Activated CD4-positive, alpha-beta T cell treated with anti-CD3 and anti-CD28 coated beads for 36 hours (primary cell): Measurements from ENCODE around the gene ZNF879. TPM values are rescaled to one million over a fixed set of nuclear protein-coding genes. Genes with fewer than 3 reads are reported as not detected.

Experiments
- ATAC-seq: fragments of 200-7000 bp; cut with Tn5 transposase; one replicate; pipeline ENCODE4 v1.10.0; 2021; ENCODE audit warnings: mild to moderate bottlenecking, moderate library complexity
- CTCF ChIA-PET: fragments of 350-600 bp; sonication (Branson Sonifier 250); formaldehyde crosslinking; loops from one replicate; lab custom pipeline; 2021; ENCODE audit warnings: antibody characterized with exemption; lab: Charles Lee
- POLR2A ChIA-PET: fragments of 350-600 bp; sonication (Branson Sonifier 250); formaldehyde crosslinking; loops from one replicate; lab custom pipeline; 2021; ENCODE audit warnings: antibody characterized with exemption, inconsistent platforms; lab: Charles Lee
- DNase-seq: peaks from one replicate; pipeline ENCODE4 v3.0.0-alpha.2; 2020
- H3K27ac Mint-ChIP-seq: one replicate; pipeline ENCODE4 v1.8.0; 2021; ENCODE audit warnings: mixed read lengths
- H3K27me3 Mint-ChIP-seq: one replicate; pipeline ENCODE4 v1.8.0; 2021; ENCODE audit warnings: mixed read lengths
- H3K36me3 Mint-ChIP-seq: one replicate; pipeline ENCODE4 v1.8.0; 2021; ENCODE audit warnings: low read depth, mixed read lengths
- H3K4me1 Mint-ChIP-seq: one replicate; pipeline ENCODE4 v1.8.0; 2021; ENCODE audit warnings: mixed read lengths
- H3K4me3 Mint-ChIP-seq: one replicate; pipeline ENCODE4 v1.8.0; 2021; ENCODE audit warnings: mild to moderate bottlenecking, moderate library complexity, mixed read lengths
- H3K9me3 Mint-ChIP-seq: one replicate; pipeline ENCODE4 v1.8.0; 2021; ENCODE audit warnings: low read depth, mixed read lengths
- intact Hi-C, 2 experiments: fragments of 100-400 bp; cut with DNase I in 1 of 2; cut with micrococcal nuclease in 1 of 2; formaldehyde crosslinking; loops; one replicate each; pipeline versions ENCODE4 v1.14.2 to v1.15.1; 2022 to 2024; cut with DNase I, micrococcal nuclease
- total RNA-seq, 2 experiments: library from RNA; stranded (reverse); gene quantifications; one replicate each; pipeline ENCODE4 v1.2.3, GENCODE V29; 2021

ZNF879 gene
- total RNA-seq, result 1 to 10 TPM; 2.1 to 3.2 TPM

DNA sequence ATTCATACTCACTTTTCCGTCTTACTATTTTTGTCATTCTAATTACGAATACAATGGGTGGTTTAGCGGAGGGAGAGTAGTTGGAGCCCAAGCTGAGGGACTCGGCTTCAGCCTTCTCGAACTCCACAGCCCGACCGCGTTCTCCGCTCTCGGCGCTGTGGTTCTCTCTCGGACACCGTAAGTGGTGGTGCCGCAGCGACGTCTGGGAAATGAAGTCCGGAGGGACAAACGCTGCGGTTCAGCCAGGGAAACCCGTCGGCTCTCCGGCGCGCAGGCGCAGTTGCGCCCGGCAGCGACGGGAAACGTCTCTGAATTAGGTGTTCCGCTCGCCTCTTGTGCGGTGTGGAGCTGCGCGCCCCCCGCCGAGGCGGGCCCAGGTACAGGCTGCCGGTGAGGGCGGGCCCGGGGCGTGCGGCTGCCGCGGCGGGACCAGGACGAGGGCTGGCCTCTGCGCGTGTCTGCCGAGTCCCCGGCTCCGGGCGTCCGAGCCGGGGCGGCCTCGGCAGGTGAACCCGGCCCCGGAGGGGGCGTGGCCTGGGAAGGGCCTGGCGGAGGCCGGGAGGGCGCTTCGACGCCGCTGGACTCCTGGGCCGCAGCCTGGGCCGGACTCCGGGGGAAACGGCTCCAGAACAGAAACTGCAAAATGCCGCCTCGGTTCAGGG, at the start of gene ZNF879:
TSS of gene ZNF879 (plus strand) at position 277 of the 662 bp plus-strand sequence. CDS start 1,201 bp downstream, outside the sequence.
- peak; percentile 96 for DNase-seq
- Mint-ChIP-seq H3K4me1 (peaks cover 11% of the 10 kb centered on the region), H3K27ac (peak within 1 kb of the TSS; percentile 89), H3K36me3 (peaks cover 41% of the 10 kb centered on the region), H3K27me3 (no peaks in the 10 kb centered on the region), H3K4me3 (peak within 1 kb of the TSS; percentile 77), H3K9me3 (peaks cover 19% of the 10 kb centered on the region)
- intact Hi-C loops, result loop anchor here (1.0 to 5.0 kb wide), 9 partner anchors 37 to 791 kb away; partner anchors contain the start of genes CLK4 (in 2 of the 2), ZNF354C (in 2 of the 2), PHYKPL (in 1 of the 2) and RUFY1 (in 1 of the 2)
- ATAC-seq, result peak; percentile 97
- POLR2A ChIA-PET, result interaction anchor here (0.6 kb wide), 1 partner anchor 164 kb away, joined by 3 read pairs; the partner anchor contains the start of gene ZNF354B
- CTCF ChIA-PET, result interaction anchor here (0.6 kb wide), 1 partner anchor 36 kb away, joined by 4 read pairs; no protein-coding TSS in a partner anchor

DNA sequence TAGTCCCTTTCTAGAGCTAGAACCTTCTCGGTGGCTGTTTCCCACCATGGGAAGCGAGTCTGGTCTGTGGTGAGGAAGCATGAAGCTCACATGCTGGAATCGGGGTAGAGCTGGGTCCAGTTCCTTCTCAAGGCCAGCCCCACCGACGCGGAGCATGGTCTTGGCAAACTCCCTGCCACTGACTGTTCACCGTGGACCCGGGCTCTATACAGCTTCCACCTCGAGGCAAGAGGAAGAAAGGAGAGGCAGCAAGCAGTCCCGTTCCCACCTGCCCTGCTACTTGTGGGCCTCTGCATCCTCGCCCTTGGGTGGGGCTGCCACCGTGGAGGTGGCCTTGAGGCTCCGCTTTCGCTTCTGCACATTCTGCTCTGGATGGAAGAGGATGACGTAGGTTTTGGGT, 42.2 kb upstream of the ZNF879 start:
- Mint-ChIP-seq H3K36me3 (peaks cover 4% of the 10 kb centered on the region), H3K27me3 (peaks cover 2% of the 10 kb centered on the region), H3K27ac (no peak overlapping the region), H3K9me3 (peaks cover 36% of the 10 kb centered on the region), H3K4me3 (no peak overlapping the region), H3K4me1 (no peaks in the 10 kb centered on the region)
- DNase-seq, result no peak
- ChIA-PET CTCF (no interaction called here), POLR2A (no interaction called here)
- intact Hi-C loops, result no loop called here
- ATAC-seq, result no peak

DNA sequence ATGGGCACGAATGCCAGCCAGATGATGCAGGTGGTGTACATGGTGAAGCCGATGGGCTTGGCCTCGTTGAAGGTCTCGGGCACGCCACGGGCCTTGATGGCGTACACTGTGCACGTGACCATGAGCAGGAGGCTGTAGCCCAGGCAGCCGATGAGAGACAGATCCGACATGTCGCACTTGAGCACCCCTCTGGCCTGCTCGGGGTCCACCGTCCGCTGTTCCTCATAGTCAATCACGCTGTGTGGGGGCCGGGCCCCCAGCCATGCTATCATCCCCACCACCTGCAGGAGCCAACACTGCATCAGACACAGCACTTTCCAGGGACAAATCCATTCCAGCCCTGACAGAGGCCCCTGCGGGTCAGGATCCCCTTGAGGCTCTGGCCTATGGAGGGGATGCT, 40.7 kb upstream of the ZNF879 start:
- peaks cover 29% of the 10 kb centered on the region for H3K9me3 Mint-ChIP-seq
- no peaks in the 10 kb centered on the region for H3K4me1 Mint-ChIP-seq
- H3K27me3 Mint-ChIP-seq, result no peaks in the 10 kb centered on the region
- ATAC-seq, result no peak
- no peak for DNase-seq
- H3K27ac Mint-ChIP-seq, result no peak overlapping the region
- ChIA-PET CTCF (no interaction called here), POLR2A (no interaction called here)
- peaks cover 2% of the 10 kb centered on the region for H3K36me3 Mint-ChIP-seq
- intact Hi-C loops, result no loop called here
- H3K4me3 Mint-ChIP-seq, result no peak overlapping the region

DNA sequence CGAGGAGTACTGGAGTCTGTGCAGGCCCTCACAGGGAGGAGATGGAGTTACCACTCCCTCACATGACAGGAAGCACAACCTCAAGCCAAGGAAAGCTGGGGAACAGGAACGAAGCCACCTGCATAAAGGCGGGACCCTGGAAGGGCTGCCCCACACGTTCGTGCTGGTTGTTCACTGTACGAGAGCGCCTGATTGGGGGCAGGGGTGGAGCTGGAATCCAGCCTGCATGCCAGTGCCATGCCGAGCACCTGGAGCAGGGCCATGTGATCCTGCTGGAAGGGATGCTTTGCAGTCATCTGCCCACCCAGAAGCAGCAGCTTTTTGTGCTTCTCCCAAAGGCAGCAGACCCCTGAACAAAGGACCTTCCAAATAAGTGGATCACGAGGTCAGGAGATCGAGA, 39.9 kb upstream of the ZNF879 start:
- no peak for DNase-seq
- Mint-ChIP-seq H3K4me1 (no peaks in the 10 kb centered on the region), H3K4me3 (no peak overlapping the region), H3K27ac (no peak overlapping the region), H3K9me3 (peaks cover 24% of the 10 kb centered on the region), H3K36me3 (peaks cover 2% of the 10 kb centered on the region), H3K27me3 (no peaks in the 10 kb centered on the region)
- no peak for ATAC-seq
- POLR2A ChIA-PET, result no interaction called here
- CTCF ChIA-PET, result interaction anchor here (0.7 kb wide), 1 partner anchor 10 kb away, joined by 3 read pairs; no protein-coding TSS in a partner anchor
- intact Hi-C loops, result no loop called here

DNA sequence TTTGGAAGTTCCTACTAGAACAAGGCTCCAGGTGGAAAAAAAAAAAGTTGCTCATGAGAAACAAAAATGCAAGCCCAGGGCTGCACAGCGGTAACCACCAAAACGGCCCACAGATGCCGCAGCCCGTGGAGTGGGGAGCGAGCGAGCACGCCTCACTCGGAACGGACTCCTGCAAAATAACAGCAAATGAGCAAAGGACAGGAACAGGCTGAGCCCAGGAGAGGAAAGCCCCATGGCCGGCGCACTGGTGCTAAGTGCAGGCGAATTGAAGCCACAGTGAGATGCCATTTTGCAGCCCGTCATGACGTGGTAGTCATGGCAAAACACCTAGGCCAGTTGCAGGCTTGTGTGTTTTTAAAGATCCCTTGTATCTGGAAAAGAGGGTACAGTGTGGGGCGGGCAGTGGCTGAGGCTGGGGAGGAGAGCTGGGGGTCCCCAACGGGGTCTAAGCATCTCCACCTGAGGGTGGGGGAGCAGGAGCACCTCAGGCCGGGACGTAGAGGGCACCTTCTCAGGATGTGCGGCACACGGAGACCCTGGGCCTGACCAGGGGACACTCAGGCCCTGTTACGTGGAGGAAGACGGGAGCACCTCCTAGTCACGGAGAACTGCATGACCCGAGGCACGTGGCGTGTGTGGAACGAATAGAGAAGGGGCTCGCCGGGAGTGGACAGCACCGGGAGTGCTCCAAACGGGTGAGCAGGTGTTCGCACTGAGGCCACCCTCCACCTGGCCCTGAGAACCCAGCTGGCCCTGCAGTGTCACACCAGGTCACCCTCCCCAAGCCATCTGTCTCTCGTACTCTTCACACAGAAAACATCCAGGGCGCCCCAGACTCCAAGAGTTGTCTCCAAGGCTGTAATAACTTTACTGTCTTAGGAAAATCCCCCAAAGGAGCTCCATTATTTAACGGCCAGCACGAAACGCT, 39.2 kb upstream of the ZNF879 start:
- peaks cover 2% of the 10 kb centered on the region for H3K36me3 Mint-ChIP-seq
- no peak for DNase-seq
- no peak for ATAC-seq
- CTCF ChIA-PET, result interaction anchor here (0.7 kb wide), 1 partner anchor 9 kb away, joined by 3 read pairs; no protein-coding TSS in a partner anchor
- peaks cover 20% of the 10 kb centered on the region for H3K9me3 Mint-ChIP-seq
- POLR2A ChIA-PET, result no interaction called here
- no peak overlapping the region for H3K4me3 Mint-ChIP-seq
- no peaks in the 10 kb centered on the region for H3K27me3 Mint-ChIP-seq
- H3K27ac Mint-ChIP-seq, result no peak overlapping the region
- H3K4me1 Mint-ChIP-seq, result no peaks in the 10 kb centered on the region
- intact Hi-C loops, result no loop called here

DNA sequence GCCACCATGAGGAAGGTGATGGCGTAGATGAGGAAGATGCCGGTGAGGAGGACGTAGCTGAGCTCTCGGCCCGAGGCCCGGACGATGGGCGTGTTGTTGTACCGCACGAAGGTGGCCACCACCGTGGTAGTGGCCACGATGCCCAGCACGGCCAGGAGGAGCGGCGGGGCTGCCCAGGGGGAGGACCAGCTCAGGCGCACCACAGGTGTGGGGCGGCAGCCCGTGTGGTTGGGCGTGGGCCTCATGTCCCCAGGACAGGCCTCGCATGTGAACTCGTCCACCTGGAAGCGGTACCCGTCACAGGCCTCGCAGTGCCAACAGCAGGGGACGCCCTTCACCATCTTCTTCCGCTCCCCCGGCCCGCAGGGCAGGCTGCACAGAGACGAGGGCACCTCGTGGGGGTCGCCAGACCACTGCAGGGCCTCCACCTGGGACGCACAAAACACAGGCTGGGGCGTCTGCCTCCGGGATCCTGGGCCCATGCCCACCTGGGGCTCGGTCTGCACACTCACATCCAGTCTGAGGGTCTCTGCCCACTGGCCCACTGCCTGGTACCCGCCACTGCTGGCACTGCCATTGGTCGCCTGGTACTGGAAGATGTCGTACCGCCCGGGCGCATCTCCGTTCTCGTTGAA, 37.2 kb upstream of the ZNF879 start:
- ATAC-seq (no peak), DNase-seq (no peak)
- intact Hi-C loops, result no loop called here
- Mint-ChIP-seq H3K4me3 (no peak overlapping the region), H3K4me1 (no peaks in the 10 kb centered on the region), H3K27me3 (no peaks in the 10 kb centered on the region), H3K9me3 (peaks cover 11% of the 10 kb centered on the region), H3K27ac (no peak overlapping the region), H3K36me3 (no peaks in the 10 kb centered on the region)
- ChIA-PET CTCF (no interaction called here), POLR2A (no interaction called here)

DNA sequence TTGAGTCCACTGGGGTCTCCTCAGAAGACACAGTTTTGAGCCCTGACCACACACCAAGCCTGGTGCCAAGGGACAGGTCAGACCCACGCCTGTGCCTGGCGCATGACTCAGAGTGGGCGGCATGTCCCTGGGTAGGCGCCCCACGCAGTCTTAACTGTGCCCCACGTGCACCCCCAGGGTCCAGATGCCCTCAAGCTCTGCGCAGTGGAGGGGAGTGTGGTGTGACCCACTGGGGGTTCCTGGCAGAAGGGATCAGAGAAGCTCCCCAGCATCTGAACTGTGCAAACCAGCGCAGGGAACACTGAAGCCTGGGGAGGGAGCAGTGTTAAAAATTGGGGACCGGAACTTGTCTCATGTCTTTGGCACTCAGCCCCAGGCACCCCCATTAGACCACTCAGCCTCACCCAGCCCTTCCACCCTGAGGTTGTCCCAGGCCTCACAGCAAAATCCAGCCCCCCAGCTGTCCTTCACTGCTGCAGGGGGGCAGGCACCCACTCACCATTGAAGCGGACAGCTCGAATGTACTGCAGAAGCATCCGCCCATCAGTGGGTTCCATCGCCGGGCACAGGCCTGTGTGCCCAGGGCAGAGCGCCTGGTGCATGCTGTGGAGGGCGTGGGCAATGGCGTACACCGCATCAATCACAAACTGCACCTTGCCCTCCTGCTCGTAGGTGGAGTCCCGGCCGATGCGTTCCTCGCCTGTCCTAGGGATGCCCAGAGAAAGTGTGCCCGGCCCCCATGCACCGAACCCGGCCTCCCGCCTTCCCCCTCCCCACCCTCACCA, 35.0 kb upstream of the ZNF879 start:
- ChIA-PET POLR2A (no interaction called here), CTCF (interaction anchor here (0.6 kb wide), 1 partner anchor 704 kb away, joined by 4 read pairs; no protein-coding TSS in a partner anchor)
- Mint-ChIP-seq H3K27me3 (peaks cover 12% of the 10 kb centered on the region), H3K4me1 (no peaks in the 10 kb centered on the region), H3K4me3 (no peak overlapping the region), H3K9me3 (peaks cover 4% of the 10 kb centered on the region), H3K27ac (no peak overlapping the region), H3K36me3 (no peaks in the 10 kb centered on the region)
- ATAC-seq, result no peak
- intact Hi-C loops, result no loop called here
- DNase-seq, result no peak

DNA sequence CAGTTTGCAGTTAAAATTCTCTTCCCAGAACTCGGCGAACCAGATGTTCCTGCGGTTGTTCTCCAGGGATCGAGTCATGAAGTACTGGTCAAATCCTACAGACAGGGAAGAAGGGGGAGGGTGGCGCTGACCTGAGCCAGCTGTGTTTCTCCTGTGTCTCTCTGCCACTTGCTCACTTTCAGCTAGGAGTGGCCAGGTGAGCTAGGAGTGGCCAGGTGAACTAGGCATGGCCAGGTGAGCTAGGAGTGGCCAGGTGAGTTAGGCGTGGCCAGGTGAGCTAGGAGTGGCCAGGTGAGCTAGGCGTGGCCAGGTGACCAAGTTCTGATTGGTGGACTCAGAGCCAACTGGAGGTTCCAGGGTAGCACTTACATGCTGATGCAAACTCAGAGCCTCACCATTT, 34.3 kb upstream of the ZNF879 start:
- Mint-ChIP-seq H3K27ac (no peak overlapping the region), H3K36me3 (no peaks in the 10 kb centered on the region), H3K9me3 (peaks cover 4% of the 10 kb centered on the region), H3K4me1 (peaks cover 2% of the 10 kb centered on the region), H3K4me3 (no peak overlapping the region), H3K27me3 (peaks cover 17% of the 10 kb centered on the region)
- intact Hi-C loops, result no loop called here
- CTCF ChIA-PET, result no interaction called here
- ATAC-seq, result no peak
- POLR2A ChIA-PET, result no interaction called here
- DNase-seq, result no peak

DNA sequence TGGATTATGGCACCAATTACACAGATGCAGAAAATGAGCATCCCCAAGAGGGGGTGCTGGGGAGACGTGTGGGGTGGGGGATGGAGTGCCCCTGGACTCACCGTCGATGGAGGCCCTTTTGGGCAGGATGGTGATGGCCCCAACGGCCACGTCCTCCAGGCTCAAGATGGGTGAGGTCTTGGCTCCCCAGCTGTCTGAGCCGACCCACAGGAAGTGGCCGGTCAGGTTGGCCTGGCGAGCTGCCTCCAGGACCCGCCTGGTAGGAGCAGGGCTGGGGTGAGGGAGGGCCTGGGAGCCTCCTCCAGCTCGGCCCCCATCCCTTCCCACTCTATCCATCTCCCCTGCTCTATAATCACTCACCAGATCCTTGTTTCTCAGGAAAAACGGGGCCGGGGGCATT, 33.1 kb upstream of the ZNF879 start:
- Mint-ChIP-seq H3K9me3 (peaks cover 4% of the 10 kb centered on the region), H3K27ac (no peak overlapping the region), H3K36me3 (no peaks in the 10 kb centered on the region), H3K27me3 (peaks cover 22% of the 10 kb centered on the region), H3K4me3 (no peak overlapping the region), H3K4me1 (peaks cover 4% of the 10 kb centered on the region)
- ChIA-PET CTCF (no interaction called here), POLR2A (no interaction called here)
- DNase-seq (no peak), ATAC-seq (no peak)
- intact Hi-C loops, result no loop called here

DNA sequence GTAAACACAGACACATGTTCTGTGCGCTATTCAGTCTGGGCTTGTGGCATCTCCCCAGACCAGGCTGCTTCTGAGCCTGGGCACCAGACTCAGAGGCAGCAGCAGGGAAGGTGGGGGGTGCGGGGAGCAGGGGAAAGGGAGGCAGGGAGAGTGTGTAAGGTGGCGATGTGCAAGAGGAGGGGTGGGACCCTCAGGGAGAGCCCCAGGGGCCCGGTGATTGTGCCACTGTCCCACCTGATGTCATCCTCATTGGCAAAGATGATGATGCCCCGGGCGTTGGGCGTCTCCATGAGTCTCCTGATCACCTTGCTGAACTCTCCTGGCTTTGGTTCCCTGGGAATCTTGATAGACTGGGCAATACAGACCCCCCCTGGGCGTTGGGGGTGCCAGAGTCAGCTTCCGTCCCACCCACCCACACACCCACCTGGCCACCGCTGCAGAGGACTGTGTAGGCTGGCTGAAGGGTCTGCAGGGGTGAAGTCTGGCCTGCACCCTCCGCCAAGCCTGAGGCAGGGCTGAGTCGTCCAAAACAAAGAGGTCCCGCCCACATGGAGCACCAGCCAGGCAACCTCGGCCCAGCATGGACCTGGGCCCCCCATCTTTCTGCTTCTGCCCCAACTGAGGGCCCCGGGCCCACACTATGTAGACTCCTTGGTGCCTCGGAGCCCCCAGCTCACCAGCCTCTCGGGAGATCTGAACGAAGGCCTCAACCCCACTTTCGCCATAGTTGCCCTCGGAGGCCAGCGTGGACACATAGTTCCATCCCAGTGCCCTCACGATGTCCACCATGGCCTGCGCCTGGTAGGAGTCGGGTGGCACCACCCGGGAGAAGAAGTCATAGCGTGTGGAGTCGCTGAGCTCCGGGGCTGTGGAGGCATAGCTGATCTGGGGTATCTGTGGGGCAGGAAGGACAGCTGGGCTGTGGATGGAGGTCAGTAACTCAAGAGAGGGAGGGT, 32.1 kb upstream of the ZNF879 start:
- H3K36me3 Mint-ChIP-seq, result no peaks in the 10 kb centered on the region
- POLR2A ChIA-PET, result no interaction called here
- DNase-seq (no peak), ATAC-seq (no peak)
- H3K27ac Mint-ChIP-seq, result no peak overlapping the region
- peaks cover 4% of the 10 kb centered on the region for H3K9me3 Mint-ChIP-seq
- no peak overlapping the region for H3K4me3 Mint-ChIP-seq
- H3K27me3 Mint-ChIP-seq, result peaks cover 24% of the 10 kb centered on the region
- intact Hi-C loops, result no loop called here
- CTCF ChIA-PET, result no interaction called here
- peaks cover 5% of the 10 kb centered on the region for H3K4me1 Mint-ChIP-seq
